Measurements from ENCODE around the gene FCN3. TPM values are rescaled to one million over a fixed set of nuclear protein-coding genes. Genes with fewer than 3 reads are reported as not detected.
A peak's percentile ranks its signal among the peaks of the same experiment; 100 is the strongest.

FCN3 gene
- total RNA-seq, 1 donor from 2014 or later: not detected

- no peak for DNase-seq (ENCODE audit: low read depth)
Observed at GRCh38 chr1:27360159-27361043, 14.2 kb downstream of the FCN3 start.

GRCh38 chr1:27359822-27360158 lies 14.8 kb downstream of the FCN3 start:
- DNase-seq (ENCODE audit: low read depth): no peak

- DNase-seq (ENCODE audit: low read depth): no peak
Observed at GRCh38 chr1:27358928-27359313, 15.7 kb downstream of the FCN3 start.

GRCh38 chr1:27358038-27358927 lies 16.3 kb downstream of the FCN3 start:
- DNase-seq (ENCODE audit: low read depth): no peak

GRCh38 chr1:27357281-27358037 lies 17.2 kb downstream of the FCN3 start:
- DNase-seq (ENCODE audit: low read depth): no peak

GRCh38 chr1:27356619-27357280 lies 17.9 kb downstream of the FCN3 start:
- DNase-seq (ENCODE audit: low read depth): no peak

GRCh38 chr1:27356277-27356618 lies 18.4 kb downstream of the FCN3 start:
- no peak for DNase-seq (ENCODE audit: low read depth)

GRCh38 chr1:27355683-27356082 lies 18.9 kb downstream of the FCN3 start:
- no peak for DNase-seq (ENCODE audit: low read depth)

GRCh38 chr1:27353629-27354028 lies 21.0 kb downstream of the FCN3 start:
- DNase-seq (ENCODE audit: low read depth): no peak

GRCh38 chr1:27353166-27353565 lies 21.5 kb downstream of the FCN3 start:
- no peak for DNase-seq (ENCODE audit: low read depth)

- DNase-seq (ENCODE audit: low read depth): no peak
Observed at GRCh38 chr1:27351541-27352107, 23.0 kb downstream of the FCN3 start.

- no peak for DNase-seq (ENCODE audit: low read depth)
Observed at GRCh38 chr1:27350663-27351540, 23.7 kb downstream of the FCN3 start.

- DNase-seq (ENCODE audit: low read depth): peak; percentile 40
Observed at GRCh38 chr1:27349784-27350662, 24.6 kb downstream of the FCN3 start.

GRCh38 chr1:27348861-27349783 lies 25.5 kb downstream of the FCN3 start:
- no peak for DNase-seq (ENCODE audit: low read depth)

- no peak for DNase-seq (ENCODE audit: low read depth)
Observed at GRCh38 chr1:27346991-27347624, 27.5 kb downstream of the FCN3 start.

GRCh38 chr1:27346357-27346756 lies 28.3 kb downstream of the FCN3 start:
- no peak for DNase-seq (ENCODE audit: low read depth)

- no peak for DNase-seq (ENCODE audit: low read depth)
Observed at GRCh38 chr1:27345272-27345671, 29.4 kb downstream of the FCN3 start.

Measured in myocyte (in vitro differentiated cells).